Measurements from ENCODE around the gene SHANK2.
"Not testable (repeated sequence)": the region's sequence is repeated elsewhere in the genome, so short reads cannot be mapped to it uniquely, and the experiment has no call there.

The SHANK2 gene

GRCh38 chr11:71238941-71239340 lies 13.4 kb downstream of the SHANK2 start:
- TF ChIP-seq CTCF (conservative IDR thresholded peaks at IDR 0.05; ENCODE audit: low read depth, low read length) = no peak
- DNase-seq (ENCODE audit: low read depth) = no peak
- H3K4me3 ChIP-seq (ENCODE audit: low read depth, low read length) = no peak overlapping the region

DNA sequence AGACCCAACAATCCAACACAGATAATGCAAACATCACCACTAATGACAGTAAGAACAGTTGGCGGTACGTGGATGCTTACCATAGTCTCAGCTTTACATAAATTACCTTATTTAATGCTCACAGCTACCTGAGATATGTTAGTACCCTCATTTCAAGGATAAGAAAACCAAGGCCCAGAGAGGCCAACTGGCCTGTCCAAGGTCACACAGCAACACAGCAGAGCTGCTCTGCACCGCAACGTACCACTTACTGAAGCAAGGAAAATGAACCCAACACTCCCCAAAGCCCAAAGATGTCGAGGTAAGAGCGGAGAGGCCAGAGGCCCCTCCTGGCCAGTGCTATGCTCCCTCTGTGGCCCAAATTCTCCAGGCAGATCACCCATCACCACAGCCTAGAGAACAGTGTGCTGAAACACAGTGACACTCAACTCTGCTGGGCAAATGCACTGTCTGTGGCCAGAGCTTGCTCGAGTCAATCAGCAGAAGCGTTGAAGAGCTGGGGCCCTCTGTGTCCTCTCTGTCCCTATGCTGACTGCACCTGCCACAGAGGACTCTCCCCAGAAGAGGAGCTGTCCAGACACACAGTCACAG lies 14.0 kb downstream of the SHANK2 start:
- TF ChIP-seq CTCF (conservative IDR thresholded peaks at IDR 0.05; ENCODE audit: low read depth, low read length) = no peak
- no peak for DNase-seq (ENCODE audit: low read depth)
- no peak overlapping the region for H3K4me3 ChIP-seq (ENCODE audit: low read depth, low read length)

- H3K4me3 ChIP-seq (ENCODE audit: low read depth, low read length) = no peak overlapping the region
- no peak for TF ChIP-seq CTCF (conservative IDR thresholded peaks at IDR 0.05; ENCODE audit: low read depth, low read length)
- DNase-seq (ENCODE audit: low read depth) = no peak
These were observed 14.5 kb downstream of the SHANK2 start for GRCh38 chr11:71237853-71238252.

- no peak for TF ChIP-seq CTCF (conservative IDR thresholded peaks at IDR 0.05; ENCODE audit: low read depth, low read length)
- no peak overlapping the region for H3K4me3 ChIP-seq (ENCODE audit: low read depth, low read length)
- no peak for DNase-seq (ENCODE audit: low read depth)
These were observed 15.4 kb downstream of the SHANK2 start for GRCh38 chr11:71236836-71237475.

DNA sequence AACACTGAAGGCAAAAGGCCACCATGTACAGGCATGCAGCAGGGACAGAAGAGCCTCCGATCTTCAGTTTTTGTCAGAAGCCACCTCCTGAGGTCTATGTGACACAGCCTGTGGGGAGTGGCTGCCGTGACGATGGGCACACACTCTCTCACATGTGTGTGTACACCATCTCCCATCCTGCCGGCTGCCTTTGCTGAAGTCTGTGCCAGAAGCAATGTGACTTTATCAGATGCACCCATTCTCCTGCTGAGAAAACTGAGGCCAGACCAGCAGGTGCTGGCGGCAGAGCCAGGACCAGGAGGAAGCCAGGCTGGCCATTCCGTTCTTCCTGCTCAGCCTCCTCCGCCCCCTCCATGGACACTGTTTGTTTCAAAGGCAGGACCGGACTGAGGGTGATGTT lies 16.7 kb downstream of the SHANK2 start:
- no peak overlapping the region for H3K4me3 ChIP-seq (ENCODE audit: low read depth, low read length)
- DNase-seq (ENCODE audit: low read depth) = no peak
- TF ChIP-seq CTCF (conservative IDR thresholded peaks at IDR 0.05; ENCODE audit: low read depth, low read length) = no peak

- DNase-seq (ENCODE audit: low read depth); H3K4me3 ChIP-seq (ENCODE audit: low read depth, low read length): not testable (repeated sequence)
These were observed 18.2 kb downstream of the SHANK2 start for GRCh38 chr11:71233896-71234852.

- no peak overlapping the region for H3K4me3 ChIP-seq (ENCODE audit: low read depth, low read length)
- TF ChIP-seq CTCF (conservative IDR thresholded peaks at IDR 0.05; ENCODE audit: low read depth, low read length) = no peak
- no peak for DNase-seq (ENCODE audit: low read depth)
These were observed 20.0 kb downstream of the SHANK2 start for GRCh38 chr11:71232364-71232763.

Data from choroid plexus epithelial cell (primary cell).